SK-MEL-5 (cell line): ENCODE measurements around the gene MYL6. TPM values are rescaled to one million over a fixed set of nuclear protein-coding genes. Genes with fewer than 3 reads are reported as not detected.

Source experiments
- DNase-seq: peaks from one replicate; pipeline ENCODE4 v3.0.0-alpha.2; 2016; ENCODE audit warnings: low read depth, low spot score
- in situ Hi-C: cut with HindIII; loops from 2 replicates; pipeline ENCODE4 v1.10.0; 2016; ENCODE audit warnings: low sequenced_read_pairs, high pct_unique_total_duplicates, low pct_unique_long_range_greater_than_20kb
- polyA plus RNA-seq, 2 experiments: library from polyadenylated mRNA; depleted of rRNA; stranded (reverse); fragments of >200 nt; gene quantifications; 2 replicates each; pipeline ENCODE4 v1.2.3, GENCODE V29; 2015
- total RNA-seq: library from RNA; depleted of rRNA; stranded (reverse); fragments of >200 nt; shearing (Covaris generic); gene quantifications from 2 replicates; pipeline ENCODE4 v1.2.3, GENCODE V29; 2014; rRNA removed

MYL6 gene
- total RNA-seq = 483 and 574 TPM in 2 replicates
- polyA plus RNA-seq (2015; cell fraction: cytosol; rRNA removed) = 310 and 389 TPM in 2 replicates
- 208 and 222 TPM in 2 replicates for polyA plus RNA-seq (2015; cell fraction: nucleus; rRNA removed)

GRCh38 chr12:56158029-56158925 lies at the start of gene MYL6:
MYL6 (plus strand) TSS chr12:56158359; CDS start chr12:56158402, 43 bp downstream.
- in situ Hi-C loops = no loop called here
- peak; percentile 97 for DNase-seq

GRCh38 chr12:56110571-56110970 lies 47.6 kb upstream of the MYL6 start:
- no peak for DNase-seq
- in situ Hi-C loops = no loop called here

GRCh38 chr12:56114084-56114483 lies 44.1 kb upstream of the MYL6 start:
- in situ Hi-C loops = no loop called here
- no peak for DNase-seq

- DNase-seq = peak; percentile 96
- in situ Hi-C loops = loop anchor here (5.0 kb wide), 1 partner anchor 77 kb away; no protein-coding TSS in a partner anchor
These were observed 42.8 kb upstream of the MYL6 start for GRCh38 chr12:56115329-56115728.

GRCh38 chr12:56116267-56117081 lies 41.7 kb upstream of the MYL6 start, which contains the start of gene RPL41:
RPL41 (plus strand) TSS chr12:56116633.
- peak; percentile 95 for DNase-seq
- in situ Hi-C loops = loop anchor here (5.0 kb wide), 1 partner anchor 76 kb away; no protein-coding TSS in a partner anchor

GRCh38 chr12:56117082-56117706 lies 41.0 kb upstream of the MYL6 start:
- peak; percentile 21 for DNase-seq
- in situ Hi-C loops = loop anchor here (5.0 kb wide), 1 partner anchor 75 kb away; no protein-coding TSS in a partner anchor

- DNase-seq = peak; percentile 99
- in situ Hi-C loops = loop anchor here (5.0 kb wide), 1 partner anchor 74 kb away; no protein-coding TSS in a partner anchor
These were observed 40.1 kb upstream of the MYL6 start, which contains the start of gene ZC3H10 for GRCh38 chr12:56117778-56118687. ZC3H10 (plus strand) TSS chr12:56118266; CDS start chr12:56120563, 2,297 bp downstream.

GRCh38 chr12:56118688-56119357 lies 39.3 kb upstream of the MYL6 start:
- no peak for DNase-seq
- in situ Hi-C loops = loop anchor here (5.0 kb wide), 1 partner anchor 73 kb away; no protein-coding TSS in a partner anchor

- in situ Hi-C loops = loop anchor here (5.0 kb wide), 1 partner anchor 73 kb away; no protein-coding TSS in a partner anchor
These were observed 38.8 kb upstream of the MYL6 start for GRCh38 chr12:56119361-56119796.

GRCh38 chr12:56120158-56120846 lies 37.9 kb upstream of the MYL6 start:
- DNase-seq = no peak
- in situ Hi-C loops = no loop called here

More at GRCh38 chr12:56119361-56119796, 38.8 kb upstream of the MYL6 start:
- DNase-seq = peak; percentile 95

- in situ Hi-C loops = no loop called here
- DNase-seq = no peak
These were observed 36.8 kb upstream of the MYL6 start for GRCh38 chr12:56121204-56121870.

- in situ Hi-C loops = no loop called here
- no peak for DNase-seq
These were observed 35.5 kb upstream of the MYL6 start for GRCh38 chr12:56122637-56123036.

GRCh38 chr12:56124133-56124532 lies 34.0 kb upstream of the MYL6 start:
- DNase-seq = no peak
- in situ Hi-C loops = no loop called here

GRCh38 chr12:56126732-56127239 lies 31.4 kb upstream of the MYL6 start:
- in situ Hi-C loops = no loop called here
- DNase-seq = no peak
